ENCODE data around the gene SYNE3.

SYNE3 gene

DNA sequence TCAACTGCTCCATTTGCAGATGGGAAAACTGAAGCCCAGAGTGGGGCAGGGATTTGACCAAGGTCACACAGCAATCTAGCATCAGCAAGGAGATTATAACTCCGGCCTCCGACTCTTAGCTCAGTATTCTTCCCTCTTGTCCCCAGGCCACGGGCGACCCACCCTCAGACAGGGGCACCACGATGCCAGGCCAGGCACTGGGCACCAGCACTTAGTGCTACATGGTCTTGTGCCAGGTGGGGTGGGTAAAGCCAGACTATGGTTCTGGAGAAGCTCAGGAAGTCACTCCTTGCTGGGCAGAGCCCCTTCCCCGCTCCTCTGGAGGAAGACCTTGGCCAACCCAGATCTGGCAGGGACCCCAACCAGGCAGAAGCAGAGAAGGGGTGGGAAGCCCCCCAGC is 41.5 kb downstream of the SYNE3 start:
- DNase-seq (ENCODE audit: low read depth in 2 of 2), result no peak

GRCh38 chr14:95474486-95474885 is 42.0 kb downstream of the SYNE3 start:
- no peak for DNase-seq (ENCODE audit: low read depth in 2 of 2)

DNA sequence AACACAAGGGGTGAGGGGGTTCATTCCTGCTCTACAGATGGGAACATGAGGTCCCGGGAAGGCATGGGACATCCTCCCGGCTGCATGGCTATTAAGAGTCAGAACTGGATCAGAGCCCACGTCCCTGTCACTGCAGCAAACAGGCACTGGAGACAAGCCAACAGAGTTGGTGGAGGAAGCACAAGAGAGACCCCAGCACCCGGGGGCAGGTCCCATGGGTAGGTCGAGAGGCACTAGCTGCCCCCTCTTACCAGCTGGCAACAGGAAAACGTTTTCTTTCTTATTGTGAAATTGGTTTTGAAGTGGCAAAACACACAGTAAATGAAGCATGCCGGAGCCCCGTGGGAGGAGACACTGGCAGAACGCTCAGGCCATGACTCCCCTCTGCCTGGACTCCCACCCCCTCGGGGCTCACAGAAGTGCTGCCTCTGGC is 43.6 kb downstream of the SYNE3 start:
- no peak for DNase-seq (ENCODE audit: low read depth in 2 of 2)

- no peak for DNase-seq (ENCODE audit: low read depth in 2 of 2)
Observed at GRCh38 chr14:95471476-95471875, 45.0 kb downstream of the SYNE3 start.

GRCh38 chr14:95471016-95471415 is 45.4 kb downstream of the SYNE3 start:
- DNase-seq (ENCODE audit: low read depth in 2 of 2), result no peak

- no peak for DNase-seq (ENCODE audit: low read depth in 2 of 2)
Observed at GRCh38 chr14:95469134-95469481, 47.3 kb downstream of the SYNE3 start.

- no peak for DNase-seq (ENCODE audit: low read depth in 2 of 2)
Observed at GRCh38 chr14:95468448-95469133, 47.9 kb downstream of the SYNE3 start.

- DNase-seq (ENCODE audit: low read depth in 2 of 2), result no peak
Observed at GRCh38 chr14:95467657-95468056, 48.8 kb downstream of the SYNE3 start.

DNA sequence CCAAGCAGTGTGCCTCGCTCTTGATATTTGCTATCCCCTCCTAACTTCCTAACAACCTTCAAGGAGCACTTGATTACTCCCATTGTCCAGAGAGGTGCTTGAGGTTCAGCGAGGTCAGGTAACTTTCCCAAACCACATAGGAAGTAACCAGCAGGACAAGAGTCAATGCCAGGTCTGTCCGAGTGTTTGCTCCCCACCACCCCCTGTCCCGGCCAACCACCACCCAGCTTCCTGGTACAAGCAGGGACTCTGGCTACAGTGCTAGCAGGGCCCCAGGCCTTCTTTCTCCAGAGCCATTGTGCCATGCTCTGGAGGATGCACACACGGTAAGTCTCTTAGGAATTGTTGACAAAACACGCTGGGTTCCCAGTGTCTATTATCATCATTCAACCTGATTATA is 49.2 kb downstream of the SYNE3 start:
- no peak for DNase-seq (ENCODE audit: low read depth in 2 of 2)

Measured in stimulated activated CD8-positive, alpha-beta memory T cell treated with anti-CD3 and anti-CD28 coated beads, Interleukin-15, amount 100 ng/mL, for 48 hours (primary cell).